ENCODE results near the gene OR10H2.
A peak's percentile ranks its signal among the peaks of the same experiment; 100 is the strongest.
"Not testable (repeated sequence)": the region's sequence is repeated elsewhere in the genome, so short reads cannot be mapped to it uniquely, and the experiment has no call there.

Gene OR10H2

GRCh38 chr19:15727724-15728123 is at the start of gene OR10H2:
OR10H2 (plus strand) TSS chr19:15728024; CDS start chr19:15728044, 20 bp downstream.
- DNase-seq = no peak

GRCh38 chr19:15679089-15679488 is 48.7 kb upstream of the OR10H2 start:
- DNase-seq = no peak

GRCh38 chr19:15679865-15680264 is 48.0 kb upstream of the OR10H2 start:
- DNase-seq = not testable (repeated sequence)

- DNase-seq = no peak
Observed at GRCh38 chr19:15680478-15681322, 47.1 kb upstream of the OR10H2 start.

- DNase-seq = no peak
Observed at GRCh38 chr19:15683411-15683810, 44.4 kb upstream of the OR10H2 start.

- DNase-seq = peak; percentile 51
Observed at GRCh38 chr19:15684828-15685227, 43.0 kb upstream of the OR10H2 start.

GRCh38 chr19:15696654-15697194 is 31.1 kb upstream of the OR10H2 start:
- no peak for DNase-seq

GRCh38 chr19:15701757-15702533 is 25.9 kb upstream of the OR10H2 start:
- no peak for DNase-seq

GRCh38 chr19:15702534-15702930 is 25.3 kb upstream of the OR10H2 start:
- peak; percentile 90 for DNase-seq

- no peak for DNase-seq
Observed at GRCh38 chr19:15714638-15715037, 13.2 kb upstream of the OR10H2 start.

- no peak for DNase-seq
Observed at GRCh38 chr19:15715642-15716041, 12.2 kb upstream of the OR10H2 start.

GRCh38 chr19:15717809-15718208 is 10.0 kb upstream of the OR10H2 start:
- peak; percentile 31 for DNase-seq

GRCh38 chr19:15721268-15721667 is 6.6 kb upstream of the OR10H2 start:
- peak; percentile 74 for DNase-seq

GRCh38 chr19:15722956-15723355 is 4.9 kb upstream of the OR10H2 start:
- no peak for DNase-seq

GRCh38 chr19:15730538-15730937 is 2.7 kb downstream of the OR10H2 start:
- DNase-seq = no peak

- no peak for DNase-seq
Observed at GRCh38 chr19:15732388-15732787, 4.6 kb downstream of the OR10H2 start.

GRCh38 chr19:15733895-15734294 is 6.1 kb downstream of the OR10H2 start:
- DNase-seq = no peak

GRCh38 chr19:15737722-15738121 is 9.9 kb downstream of the OR10H2 start, which contains the start of gene OR10H3:
OR10H3 (plus strand) TSS chr19:15737985; CDS start chr19:15741393, 3,408 bp downstream.
- no peak for DNase-seq

- no peak for DNase-seq
Observed at GRCh38 chr19:15740785-15741184, 13.0 kb downstream of the OR10H2 start.

GRCh38 chr19:15748239-15748638 is 20.4 kb downstream of the OR10H2 start:
- DNase-seq = no peak

- peak; percentile 26 for DNase-seq
Observed at GRCh38 chr19:15758379-15758778, 30.6 kb downstream of the OR10H2 start.

GRCh38 chr19:15759962-15760565 is 32.2 kb downstream of the OR10H2 start:
- DNase-seq = peak; percentile 60

GRCh38 chr19:15769586-15769985 is 41.8 kb downstream of the OR10H2 start:
- peak; percentile 43 for DNase-seq

All from hematopoietic multipotent progenitor cell treated with erythropoietin and hydrocortisone succinate and interleukin-3 and kit ligand, for 6 days (in vitro differentiated cells).